Endodermal cell (in vitro differentiated cells): Measurements from ENCODE around the gene PPP2R2B. TPM values are rescaled to one million over a fixed set of nuclear protein-coding genes. Genes with fewer than 3 reads are reported as not detected.

Experiments used
- DNase-seq: peaks from one replicate; pipeline ENCODE4 v3.0.0-alpha.2; 2017
- H3K27ac ChIP-seq: 2 replicates; pipeline ENCODE4 v1.5.1; 2013; ENCODE audit warnings: mild to moderate bottlenecking, low read depth, low read length, moderate library complexity
- H3K27me3 ChIP-seq: 2 replicates; pipeline ENCODE4 v1.6.1; 2013; ENCODE audit warnings: mild to moderate bottlenecking, low read length, moderate library complexity; ENCODE audit not compliant: insufficient read depth, control insufficient read depth, poor library complexity, severe bottlenecking
- H3K36me3 ChIP-seq: 2 replicates; pipeline ENCODE4 v1.7.0; 2013; ENCODE audit warnings: mild to moderate bottlenecking, low read length, moderate library complexity; ENCODE audit not compliant: control insufficient read depth, insufficient read depth
- H3K4me1 ChIP-seq: one replicate; pipeline ENCODE4 v1.7.0; 2013; ENCODE audit warnings: low read length; ENCODE audit not compliant: control insufficient read depth, insufficient read depth
- H3K4me3 ChIP-seq: 2 replicates; pipeline ENCODE4 v1.5.1; 2013; ENCODE audit warnings: mild to moderate bottlenecking, low read length, moderate library complexity
- H3K9ac ChIP-seq: 2 replicates; pipeline ENCODE4 v1.6.1; 2013; ENCODE audit warnings: mild to moderate bottlenecking, low read length, moderate library complexity; ENCODE audit not compliant: poor library complexity, severe bottlenecking; ENCODE audit errors: extremely low read depth
- H3K9me3 ChIP-seq: 2 replicates; pipeline ENCODE4 v1.6.1; 2013; ENCODE audit warnings: mild to moderate bottlenecking, low read length, moderate library complexity; ENCODE audit not compliant: control insufficient read depth
- H3K27ac Mint-ChIP-seq: 2 replicates; pipeline ENCODE4 v1.8.0; 2020; ENCODE audit warnings: mixed read lengths
- H3K27me3 Mint-ChIP-seq: 2 replicates; pipeline ENCODE4 v1.8.0; 2021; ENCODE audit warnings: mild to moderate bottlenecking, mixed read lengths; ENCODE audit not compliant: insufficient read depth
- H3K36me3 Mint-ChIP-seq: 2 replicates; pipeline ENCODE4 v1.8.0; 2020; ENCODE audit warnings: low read depth, mixed read lengths
- H3K4me1 Mint-ChIP-seq: 2 replicates; pipeline ENCODE4 v1.8.0; 2020; ENCODE audit warnings: mixed read lengths
- H3K4me3 Mint-ChIP-seq: 2 replicates; pipeline ENCODE4 v1.8.0; 2020; ENCODE audit warnings: mild to moderate bottlenecking, moderate library complexity, mixed read lengths
- H3K9me3 Mint-ChIP-seq: 2 replicates; pipeline ENCODE4 v1.8.0; 2020; ENCODE audit warnings: mild to moderate bottlenecking, mixed read lengths
- CTCF ChIP-seq: fragments of 200-600 bp; sonication (generic); conservative IDR thresholded peaks from 2 replicates; pipeline ENCODE4 v1.5.0; 2021; ENCODE audit warnings: antibody characterized with exemption, mild to moderate bottlenecking
- WGBS, 2 experiments: methylation state at CpG; one replicate each; pipeline versions ENCODE4 v1.1.5 to v1.1.7; 2013; ENCODE audit warnings: missing lambda C conversion rate in 2 of 2, mixed read lengths in 1 of 2; ENCODE audit not compliant: insufficient coverage in 1 of 2, insufficient read length in 1 of 2; 5-methylcytosine and 5-hydroxymethylcytosine counted together
- total RNA-seq, 2 donors: library from RNA; stranded (reverse); fragmentation: NEBNext Ultra II Directional in 1 of 2; extraction: Animal tissue kit (Norgen Biotek cat#: 25700) in 1 of 2; gene quantifications; 2 replicates in 1 of 2; 3 replicates in 1 of 2; pipeline ENCODE4 v1.2.1, GENCODE V29; 2021

PPP2R2B gene
- total RNA-seq, 2 donors from 2014 or later = 3.3 to 8.0 TPM

GRCh38 chr5:146893991-146894390, 15.4 kb upstream of the PPP2R2B start:
- no peak for TF ChIP-seq CTCF
- no peak for DNase-seq
- H3K4me1 ChIP-seq = no peaks in the 10 kb centered on the region
- no peaks in the 10 kb centered on the region for H3K9me3 ChIP-seq
- H3K36me3 ChIP-seq = no peaks in the 10 kb centered on the region
- peaks cover 5% of the 10 kb centered on the region for H3K4me1 Mint-ChIP-seq
- WGBS, 2 experiments = 88 to 97% methylated on average over 3 of the region's 3 CpGs
- no peak overlapping the region for H3K27ac ChIP-seq
- no peak overlapping the region for H3K4me3 Mint-ChIP-seq
- no peaks in the 10 kb centered on the region for H3K27me3 ChIP-seq
- H3K9me3 Mint-ChIP-seq = peaks cover 15% of the 10 kb centered on the region
- H3K27me3 Mint-ChIP-seq = no peaks in the 10 kb centered on the region
- H3K4me3 ChIP-seq = no peak overlapping the region
- no peaks in the 10 kb centered on the region for H3K36me3 Mint-ChIP-seq
- H3K9ac ChIP-seq = no peak overlapping the region
- no peak overlapping the region for H3K27ac Mint-ChIP-seq

DNA sequence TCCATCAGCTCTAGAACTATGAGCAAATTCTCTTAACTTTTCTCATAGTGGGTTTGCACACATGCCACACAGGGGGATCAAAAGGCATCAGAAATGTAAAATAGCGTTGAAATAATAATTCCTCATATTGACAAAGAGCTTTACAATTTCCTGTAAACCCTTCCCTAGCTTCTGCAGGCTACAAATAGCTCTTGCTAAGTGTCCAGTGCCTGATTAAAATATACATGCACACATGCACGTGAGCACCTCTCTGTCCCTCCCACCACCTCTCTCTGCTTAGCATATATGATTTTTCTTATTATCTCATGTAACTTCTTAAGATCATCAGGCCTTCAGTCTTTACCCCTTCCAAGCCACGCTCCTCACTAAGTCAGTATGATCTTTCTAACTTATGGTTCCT, 13.7 kb upstream of the PPP2R2B start:
- Mint-ChIP-seq H3K27me3 (no peaks in the 10 kb centered on the region), H3K9me3 (peaks cover 8% of the 10 kb centered on the region), H3K4me3 (no peak overlapping the region), H3K4me1 (peaks cover 10% of the 10 kb centered on the region), H3K36me3 (no peaks in the 10 kb centered on the region), H3K27ac (no peak overlapping the region)
- Histone ChIP-seq H3K27me3 (no peaks in the 10 kb centered on the region), H3K4me3 (no peak overlapping the region), H3K36me3 (no peaks in the 10 kb centered on the region), H3K4me1 (no peaks in the 10 kb centered on the region), H3K9ac (no peak overlapping the region), H3K27ac (peak overlapping the region; percentile 19), H3K9me3 (no peaks in the 10 kb centered on the region)
- 91 to 100% methylated on average over 2 to 3 of the region's 3 CpGs for WGBS, 2 experiments
- TF ChIP-seq CTCF = no peak
- DNase-seq = no peak

- no peak for DNase-seq
- no peaks in the 10 kb centered on the region for H3K36me3 Mint-ChIP-seq
- no peak overlapping the region for H3K27ac ChIP-seq
- H3K9me3 ChIP-seq = no peaks in the 10 kb centered on the region
- no peak for TF ChIP-seq CTCF
- no peaks in the 10 kb centered on the region for H3K27me3 ChIP-seq
- no peaks in the 10 kb centered on the region for H3K36me3 ChIP-seq
- H3K4me1 Mint-ChIP-seq = peaks cover 10% of the 10 kb centered on the region
- H3K4me3 Mint-ChIP-seq = no peak overlapping the region
- WGBS, 2 experiments = 91 to 97% methylated on average over 1 of the region's 1 CpG
- H3K9ac ChIP-seq = no peak overlapping the region
- H3K4me1 ChIP-seq = no peaks in the 10 kb centered on the region
- no peak overlapping the region for H3K4me3 ChIP-seq
- H3K9me3 Mint-ChIP-seq = peaks cover under 1% of the 10 kb centered on the region
- no peak overlapping the region for H3K27ac Mint-ChIP-seq
- no peaks in the 10 kb centered on the region for H3K27me3 Mint-ChIP-seq
These were observed 13.0 kb upstream of the PPP2R2B start for GRCh38 chr5:146891511-146891910.
